GM18508 (cell line): ENCODE measurements around the gene RASA3.
"Not testable (repeated sequence)": the region's sequence is repeated elsewhere in the genome, so short reads cannot be mapped to it uniquely, and the experiment has no call there.

ENCODE experiments used
- ATAC-seq: cut with Tn5 transposase; IDR thresholded peaks from one replicate; pipeline ENCODE4 v1.9.1; 2021; ENCODE audit warnings: moderate number of reproducible peaks; ENCODE audit not compliant: insufficient read depth, unreplicated experiment

RASA3 gene

DNA sequence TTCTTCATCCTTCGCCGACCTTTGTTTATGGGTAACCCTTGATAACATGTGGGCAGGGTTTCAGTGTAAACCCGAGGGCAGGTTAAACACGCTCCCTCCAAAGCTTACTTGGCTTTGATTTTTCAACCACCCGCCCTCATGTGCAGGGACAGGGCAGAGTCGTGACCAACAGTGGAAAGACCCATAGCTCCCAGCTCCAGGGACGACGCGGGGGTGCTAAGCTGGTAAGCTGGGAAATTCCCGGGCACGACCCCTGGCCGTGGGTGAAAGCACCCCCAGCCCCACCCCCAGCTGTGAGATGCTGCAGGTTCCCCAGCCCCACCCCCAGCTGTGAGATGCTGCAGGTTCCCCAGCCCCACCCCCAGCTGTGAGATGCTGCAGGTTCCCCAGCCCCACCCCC is 17.8 kb downstream of the RASA3 start:
- not testable (repeated sequence) for ATAC-seq

DNA sequence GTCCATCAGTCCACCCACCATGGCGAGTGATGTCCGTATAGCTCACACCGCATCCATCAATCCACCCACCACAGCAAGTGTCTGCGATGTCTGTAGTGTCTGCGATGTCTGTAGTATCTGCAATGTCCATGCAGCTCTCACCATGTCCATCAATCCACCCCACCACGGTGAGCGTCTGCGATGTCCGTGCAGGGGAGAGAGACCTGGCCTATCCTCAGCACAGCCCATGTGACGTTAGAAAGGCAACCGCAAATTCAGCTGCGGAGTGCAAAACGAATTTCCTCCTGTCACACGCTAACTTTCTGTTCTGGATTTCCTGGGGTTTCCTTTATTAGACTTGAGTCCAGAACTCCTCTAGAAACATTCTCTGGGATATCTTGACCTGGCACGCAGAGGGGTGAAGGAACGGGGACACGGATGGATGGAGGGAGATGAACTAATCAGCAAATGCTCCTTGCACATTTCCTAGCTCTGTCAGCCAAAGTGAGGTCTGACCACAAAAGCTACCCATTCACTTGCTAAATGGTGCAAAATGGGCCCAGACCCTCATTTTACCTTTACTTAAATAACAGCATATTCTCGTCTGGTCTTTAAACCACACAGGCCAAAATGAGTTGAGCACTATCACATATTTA is 18.3 kb downstream of the RASA3 start:
- no peak for ATAC-seq

DNA sequence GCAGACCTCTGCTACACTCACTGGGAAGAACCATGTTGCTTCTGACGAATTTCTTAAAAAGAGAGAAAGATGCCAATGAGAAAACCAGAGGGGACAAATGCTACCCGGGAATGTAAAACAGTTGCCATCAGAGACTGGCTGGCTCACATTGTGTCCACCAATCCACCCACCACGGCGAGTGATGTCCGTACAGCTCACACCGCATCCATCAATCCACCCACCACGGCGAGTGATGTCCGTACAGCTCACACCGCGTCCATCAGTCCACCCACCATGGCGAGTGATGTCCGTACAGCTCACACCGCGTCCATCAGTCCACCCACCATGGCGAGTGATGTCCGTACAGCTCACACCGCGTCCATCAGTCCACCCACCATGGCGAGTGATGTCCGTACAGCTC is 19.0 kb downstream of the RASA3 start:
- ATAC-seq, result not testable (repeated sequence)

- ATAC-seq, result no peak
Observed at GRCh38 chr13:114112826-114113322, 19.5 kb downstream of the RASA3 start.

DNA sequence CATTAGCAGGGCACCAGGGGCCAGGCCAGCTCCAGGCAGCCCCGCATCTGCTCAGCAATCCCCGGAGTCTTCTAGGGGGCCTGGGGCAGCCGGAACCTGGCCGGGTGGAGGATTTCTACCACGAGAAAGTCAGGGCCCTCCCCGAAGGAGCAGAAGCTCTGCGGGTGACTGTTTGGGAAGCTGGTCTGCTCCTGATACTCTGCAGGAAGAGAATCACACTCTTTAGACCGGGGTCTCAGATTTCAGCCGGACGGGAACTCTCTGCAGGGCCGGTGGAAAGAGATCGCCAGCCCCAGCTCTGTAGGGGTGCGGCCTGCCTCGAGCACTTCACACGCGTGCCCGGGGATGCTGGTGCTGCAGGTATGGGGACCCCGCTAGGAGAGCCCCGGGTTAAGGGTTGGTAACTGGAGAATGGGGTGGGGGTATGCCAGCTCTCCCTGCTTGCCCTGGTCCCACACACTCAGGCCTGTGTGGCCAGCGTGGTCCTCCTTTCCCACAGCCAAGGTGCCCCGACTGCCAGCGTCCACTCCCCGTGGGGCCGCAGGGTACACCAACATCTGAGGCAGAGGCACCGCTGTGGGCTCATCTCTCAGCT is 20.1 kb downstream of the RASA3 start:
- ATAC-seq, result no peak

- no peak for ATAC-seq
Observed at GRCh38 chr13:114111577-114111976, 20.8 kb downstream of the RASA3 start.

GRCh38 chr13:114110830-114111189 is 21.6 kb downstream of the RASA3 start:
- not testable (repeated sequence) for ATAC-seq

GRCh38 chr13:114110091-114110829 is 22.2 kb downstream of the RASA3 start:
- no peak for ATAC-seq

GRCh38 chr13:114109641-114110041 is 22.8 kb downstream of the RASA3 start:
- no peak for ATAC-seq

- no peak for ATAC-seq
Observed at GRCh38 chr13:114108894-114109293, 23.5 kb downstream of the RASA3 start.

DNA sequence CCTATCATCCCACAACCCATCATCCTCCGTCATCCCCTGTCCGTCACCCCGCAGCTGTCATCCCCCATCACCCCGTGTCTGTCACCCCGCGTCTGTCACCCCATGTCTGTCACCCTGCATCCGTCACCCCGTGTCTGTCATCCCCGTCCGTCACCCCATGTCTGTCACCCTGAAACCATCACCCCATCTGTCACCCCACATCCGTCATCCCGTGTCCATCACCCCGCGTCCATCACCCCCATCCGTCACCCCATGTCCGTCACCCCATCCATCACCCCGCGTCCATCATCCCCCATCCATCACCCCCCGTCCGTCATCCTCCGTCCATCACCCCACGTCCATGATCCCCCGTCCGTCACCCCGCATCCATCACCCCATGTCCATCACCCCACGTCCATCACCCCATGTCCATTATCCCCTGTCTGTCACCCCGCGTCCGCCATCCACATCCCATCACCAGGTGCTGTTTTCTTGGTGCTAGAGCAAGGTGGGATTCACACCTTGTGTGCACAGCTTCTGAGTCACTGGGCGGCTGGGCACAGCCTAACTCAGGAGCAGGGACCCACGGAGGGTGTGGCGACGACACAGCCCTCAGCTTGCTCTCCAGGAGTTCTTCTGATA is 24.2 kb downstream of the RASA3 start:
- no peak for ATAC-seq

GRCh38 chr13:114107686-114108081 is 24.7 kb downstream of the RASA3 start:
- no peak for ATAC-seq

DNA sequence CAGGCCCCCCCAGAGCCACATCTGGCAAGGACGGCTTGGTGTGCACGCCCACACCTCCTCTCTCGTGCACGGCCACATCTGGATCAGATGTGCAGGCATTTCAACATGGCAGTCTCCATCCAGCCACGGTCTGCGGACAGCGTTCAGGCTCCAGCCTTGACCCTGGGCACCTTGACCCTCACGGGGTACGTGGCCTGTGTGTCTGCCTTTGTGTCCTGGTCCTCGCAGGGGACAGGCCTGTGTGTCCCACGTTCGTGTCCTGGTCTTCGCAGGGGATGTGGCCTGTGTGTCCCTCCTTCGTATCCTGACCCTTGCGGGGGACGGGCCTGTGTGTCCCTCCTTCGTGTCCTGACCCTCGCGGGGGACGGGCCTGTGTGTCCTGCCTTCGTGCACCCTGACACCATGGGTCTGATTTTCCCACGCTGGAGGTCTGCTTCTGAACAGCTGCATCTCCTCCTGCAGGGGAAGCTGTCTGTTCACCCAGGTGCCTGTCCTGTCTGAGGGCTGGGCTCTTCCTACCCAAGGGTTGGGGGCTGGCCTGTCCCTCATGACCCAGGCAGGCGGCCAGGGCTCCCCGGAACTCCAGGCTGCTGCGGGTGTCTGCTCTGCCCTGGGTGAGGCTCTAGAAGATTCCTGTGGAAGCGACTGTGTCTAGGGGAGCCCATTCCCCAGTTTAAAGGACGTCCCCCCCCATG is 25.3 kb downstream of the RASA3 start:
- ATAC-seq, result no peak

DNA sequence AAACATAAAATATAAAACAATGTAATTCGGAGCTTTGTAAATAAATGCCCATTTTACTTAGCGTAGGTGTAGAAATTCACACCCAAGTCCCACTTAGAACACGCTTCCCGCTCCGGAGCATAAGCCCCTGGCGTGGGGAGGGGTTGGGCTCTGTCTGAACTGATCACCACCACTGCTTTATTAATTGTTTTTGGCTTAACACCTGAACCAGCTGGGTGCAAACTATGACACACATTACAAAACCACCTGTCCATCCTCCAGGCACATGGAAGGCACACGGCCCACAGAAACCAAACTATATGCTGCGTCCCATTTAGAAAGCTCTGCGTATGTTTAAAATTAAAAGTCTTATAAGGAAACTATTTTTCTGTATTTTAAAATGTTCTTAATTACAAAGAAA is 25.9 kb downstream of the RASA3 start:
- ATAC-seq, result no peak

DNA sequence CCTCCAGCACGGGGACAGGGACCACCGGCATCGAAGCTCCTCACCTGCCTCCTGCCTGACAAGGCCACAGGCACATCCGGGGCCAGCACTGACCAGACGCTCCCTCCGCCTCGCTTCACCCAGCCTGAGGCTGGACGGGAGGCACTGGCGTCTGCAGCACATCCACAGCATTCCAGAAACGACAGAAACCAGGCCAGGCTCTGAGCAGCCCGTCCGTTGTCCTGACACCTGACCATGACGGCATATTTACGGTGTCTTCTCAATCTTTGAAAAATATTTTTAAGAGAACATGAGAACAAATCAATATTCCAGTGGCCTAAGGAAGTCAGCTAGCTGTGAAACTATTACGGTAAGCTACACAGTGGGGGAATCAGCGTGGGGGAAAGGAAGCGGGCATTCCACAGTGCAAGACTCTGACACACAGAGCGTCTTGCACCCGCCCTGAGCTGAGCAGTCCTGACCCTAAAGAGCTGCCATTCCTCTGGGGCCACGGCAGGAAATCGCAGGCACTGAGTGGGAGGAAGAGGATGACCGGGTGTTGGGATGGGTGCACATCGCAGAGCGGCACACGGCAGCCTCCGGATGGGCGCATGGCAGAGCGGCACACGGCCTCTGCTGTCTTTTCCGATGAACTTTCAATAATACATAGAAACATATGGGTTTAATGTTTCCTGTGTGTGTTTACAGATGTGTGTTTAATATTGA is 26.8 kb downstream of the RASA3 start:
- ATAC-seq, result no peak

- no peak for ATAC-seq
Observed at GRCh38 chr13:114104655-114105520, 27.5 kb downstream of the RASA3 start.

DNA sequence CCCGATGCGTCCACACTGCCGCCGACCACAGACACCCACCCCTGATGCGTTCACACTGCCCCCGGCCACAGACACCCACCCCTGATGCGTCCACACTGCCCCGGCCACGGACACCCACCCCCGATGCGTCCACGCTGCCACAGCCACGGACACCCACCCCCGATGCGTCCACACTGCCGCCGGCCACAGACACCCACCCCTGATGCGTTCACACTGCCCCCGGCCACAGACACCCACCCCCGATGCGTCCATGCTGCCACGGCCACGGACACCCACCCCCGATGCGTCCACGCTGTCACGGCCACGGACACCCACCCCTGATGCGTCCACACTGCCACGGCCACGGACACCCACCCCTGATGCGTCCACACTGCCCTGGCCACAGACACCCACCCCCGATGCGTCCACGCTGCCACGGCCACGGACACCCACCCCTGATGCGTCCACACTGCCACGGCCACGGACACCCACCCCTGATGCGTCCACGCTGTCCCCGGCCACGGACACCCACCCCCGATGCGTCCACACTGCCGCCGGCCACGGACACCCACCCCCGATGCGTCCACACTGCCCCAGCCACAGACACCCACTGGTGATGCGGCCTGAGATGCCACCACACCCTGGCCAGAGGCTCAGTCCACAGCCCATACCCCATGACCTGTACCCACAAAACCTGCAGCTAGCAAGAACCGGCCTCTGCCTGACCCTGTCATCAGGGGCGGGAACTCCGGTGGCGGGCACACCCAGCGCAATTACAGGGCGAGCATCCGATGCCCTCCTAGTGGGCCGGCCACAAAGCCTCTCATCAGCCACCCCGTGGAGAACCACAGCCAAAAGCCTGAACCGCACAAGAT is 28.4 kb downstream of the RASA3 start:
- no peak for ATAC-seq

- not testable (repeated sequence) for ATAC-seq
Observed at GRCh38 chr13:114103289-114103621, 29.2 kb downstream of the RASA3 start.
